Mononuclear cell (primary cell): ENCODE results near the gene GJB4. TPM values are rescaled to one million over a fixed set of nuclear protein-coding genes. Genes with fewer than 3 reads are reported as not detected.

Experiments used
- H3K27me3 ChIP-seq: 2 replicates; pipeline ENCODE4 v1.6.0; 2011; ENCODE audit warnings: low read length, control low read depth; ENCODE audit not compliant: insufficient read depth
- H3K4me1 ChIP-seq: 2 replicates; pipeline ENCODE4 v1.5.1; 2011; ENCODE audit warnings: mild to moderate bottlenecking, low read length, control low read depth; ENCODE audit not compliant: insufficient read depth
- H3K4me3 ChIP-seq: 2 replicates; pipeline ENCODE4 v1.5.1; 2011; ENCODE audit warnings: mild to moderate bottlenecking, low read length, moderate library complexity
- H3K9me3 ChIP-seq: 2 replicates; pipeline ENCODE4 v1.5.1; 2011; ENCODE audit warnings: low read depth, mild to moderate bottlenecking, control low read depth, low read length
- total RNA-seq: library from RNA; depleted of rRNA; stranded (reverse); fragments of >200 nt; gene quantifications from one replicate; pipeline ENCODE4 v1.2.3, GENCODE V29; 2012

Gene GJB4
- total RNA-seq, 1 donor: not detected

- peaks cover 5% of the 10 kb centered on the region for H3K4me1 ChIP-seq
- peaks cover 41% of the 10 kb centered on the region for H3K27me3 ChIP-seq
- H3K9me3 ChIP-seq: no peaks in the 10 kb centered on the region
Observed at GRCh38 chr1:34779962-34780361, 20.4 kb downstream of the GJB4 start.

DNA sequence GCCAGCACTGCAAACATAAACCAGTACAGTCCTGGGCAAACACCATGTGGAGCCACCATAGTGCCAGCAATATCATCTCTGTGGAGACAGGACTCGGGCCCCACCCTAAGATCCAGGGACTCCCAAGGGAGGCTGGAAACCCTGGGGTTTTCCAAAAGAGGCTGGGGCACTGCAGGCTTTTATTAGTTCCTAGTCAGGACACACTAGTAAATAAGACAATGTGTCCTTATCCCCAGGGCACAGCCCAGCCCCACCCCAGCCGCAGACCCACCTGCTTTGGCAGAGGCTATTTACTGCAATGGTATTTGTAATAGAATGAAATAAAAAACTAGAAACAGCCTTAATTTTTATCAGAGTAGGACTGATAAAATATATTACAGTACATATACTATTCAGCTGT is 21.0 kb downstream of the GJB4 start:
- Histone ChIP-seq H3K4me3 (no peak overlapping the region), H3K27me3 (peaks cover 41% of the 10 kb centered on the region), H3K9me3 (no peaks in the 10 kb centered on the region), H3K4me1 (peaks cover 5% of the 10 kb centered on the region)

More at GRCh38 chr1:34779962-34780361, 20.4 kb downstream of the GJB4 start:
- H3K4me3 ChIP-seq: no peak overlapping the region

DNA sequence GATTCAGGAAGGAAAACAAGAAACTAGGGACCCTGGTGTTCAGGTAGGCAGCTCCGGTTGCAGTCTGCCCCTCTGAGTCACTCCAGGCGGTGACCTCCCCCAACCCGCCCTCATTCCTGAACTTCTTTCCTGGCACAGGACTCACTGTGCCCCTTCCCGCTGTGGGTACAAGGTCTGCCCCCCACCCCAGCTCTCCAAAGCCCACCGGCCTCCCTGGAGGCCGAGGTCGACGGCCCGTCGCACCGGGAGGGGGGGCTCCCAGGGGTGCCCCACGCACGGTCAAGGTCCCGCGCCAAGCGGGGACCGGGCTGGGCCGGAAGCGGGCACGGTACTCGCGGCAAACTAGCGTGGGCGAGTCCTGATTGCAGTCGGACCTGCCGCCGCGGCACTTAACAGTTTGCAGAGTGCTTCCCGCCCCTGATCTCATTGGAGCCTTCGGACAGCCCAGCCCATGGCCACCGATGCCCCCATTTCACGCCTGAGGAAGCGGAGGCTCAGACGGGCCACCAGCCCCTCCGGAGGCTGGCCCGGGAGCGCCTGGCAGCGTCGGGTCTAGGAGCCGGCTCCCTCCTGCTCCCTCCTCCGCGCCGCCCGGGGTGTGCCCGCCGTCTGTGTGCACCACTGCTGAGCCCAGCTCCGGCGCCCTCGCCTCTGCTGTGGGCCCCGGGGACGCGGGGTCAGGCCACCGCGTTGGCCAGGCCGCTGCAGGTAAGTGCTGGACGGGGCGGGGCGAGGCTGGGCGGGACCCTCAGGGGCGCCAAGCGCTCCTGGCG is 21.7 kb downstream of the GJB4 start, which contains the start of gene GJB3:
Gene GJB3, plus strand, starts transcription at position 144 of the 773 bp plus-strand sequence. CDS start 3,549 bp downstream, outside the sequence.
- no peaks in the 10 kb centered on the region for H3K9me3 ChIP-seq

GRCh38 chr1:34781844-34782391 is 22.4 kb downstream of the GJB4 start:
- Histone ChIP-seq H3K4me3 (no peak overlapping the region), H3K9me3 (no peaks in the 10 kb centered on the region), H3K27me3 (peaks cover 41% of the 10 kb centered on the region), H3K4me1 (peaks cover 5% of the 10 kb centered on the region)

More for the DNA sequence above, 21.7 kb downstream of the GJB4 start, which contains the start of gene GJB3:
- H3K27me3 ChIP-seq: peaks cover 41% of the 10 kb centered on the region
- H3K4me1 ChIP-seq: peaks cover 5% of the 10 kb centered on the region
- H3K4me3 ChIP-seq: no peak within 1 kb of the TSS

DNA sequence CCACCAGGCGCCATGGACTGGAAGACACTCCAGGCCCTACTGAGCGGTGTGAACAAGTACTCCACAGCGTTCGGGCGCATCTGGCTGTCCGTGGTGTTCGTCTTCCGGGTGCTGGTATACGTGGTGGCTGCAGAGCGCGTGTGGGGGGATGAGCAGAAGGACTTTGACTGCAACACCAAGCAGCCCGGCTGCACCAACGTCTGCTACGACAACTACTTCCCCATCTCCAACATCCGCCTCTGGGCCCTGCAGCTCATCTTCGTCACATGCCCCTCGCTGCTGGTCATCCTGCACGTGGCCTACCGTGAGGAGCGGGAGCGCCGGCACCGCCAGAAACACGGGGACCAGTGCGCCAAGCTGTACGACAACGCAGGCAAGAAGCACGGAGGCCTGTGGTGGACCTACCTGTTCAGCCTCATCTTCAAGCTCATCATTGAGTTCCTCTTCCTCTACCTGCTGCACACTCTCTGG is 25.2 kb downstream of the GJB4 start:
- Histone ChIP-seq H3K27me3 (peaks cover 32% of the 10 kb centered on the region), H3K9me3 (no peaks in the 10 kb centered on the region), H3K4me3 (no peak overlapping the region), H3K4me1 (peaks cover 5% of the 10 kb centered on the region)

GRCh38 chr1:34785231-34785874 is 25.8 kb downstream of the GJB4 start:
- Histone ChIP-seq H3K9me3 (no peaks in the 10 kb centered on the region), H3K4me1 (peaks cover 5% of the 10 kb centered on the region), H3K27me3 (peaks cover 26% of the 10 kb centered on the region), H3K4me3 (no peak overlapping the region)

- H3K27me3 ChIP-seq: peaks cover 22% of the 10 kb centered on the region
- H3K4me1 ChIP-seq: peaks cover 5% of the 10 kb centered on the region
- H3K9me3 ChIP-seq: no peaks in the 10 kb centered on the region
- H3K4me3 ChIP-seq: no peak overlapping the region
Observed at GRCh38 chr1:34785875-34786470, 26.4 kb downstream of the GJB4 start.

DNA sequence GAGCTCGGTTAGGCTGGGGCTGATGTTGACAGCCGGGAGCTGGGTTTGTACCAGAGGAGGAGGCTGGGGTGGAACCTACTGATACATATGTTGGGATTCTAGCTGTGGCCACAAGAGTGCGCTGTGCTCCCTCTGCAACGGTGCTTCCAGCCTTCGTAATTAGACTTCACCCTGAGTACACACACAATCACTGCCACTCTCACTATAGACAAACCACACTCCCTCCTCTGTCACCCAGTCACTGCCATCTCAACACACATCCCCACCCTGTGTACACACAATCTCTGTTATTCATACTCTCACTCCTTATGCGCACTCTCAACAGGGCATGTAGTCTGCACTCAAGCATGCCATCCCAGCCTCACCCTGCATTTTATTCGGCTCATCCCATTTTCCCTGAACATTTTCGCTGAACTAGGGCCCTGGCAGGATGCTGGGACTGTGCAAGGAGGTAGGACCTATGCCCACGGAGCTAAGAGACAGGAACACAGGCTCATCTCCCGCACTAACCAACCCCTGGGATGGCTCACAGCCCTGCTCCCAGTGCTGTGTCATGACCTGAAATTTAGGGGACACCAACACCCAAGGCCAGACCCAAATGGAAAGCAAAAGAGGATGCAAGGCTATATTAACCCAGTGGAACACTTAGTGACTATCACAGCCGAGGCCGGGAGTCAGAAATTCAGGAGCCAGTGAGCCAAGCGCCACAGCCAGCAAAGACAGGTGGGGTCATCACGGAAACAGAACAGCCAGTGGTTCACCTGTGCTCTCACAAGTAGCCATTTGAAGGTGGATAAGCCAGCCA is 27.2 kb downstream of the GJB4 start:
- H3K27me3 ChIP-seq: peaks cover 15% of the 10 kb centered on the region

DNA sequence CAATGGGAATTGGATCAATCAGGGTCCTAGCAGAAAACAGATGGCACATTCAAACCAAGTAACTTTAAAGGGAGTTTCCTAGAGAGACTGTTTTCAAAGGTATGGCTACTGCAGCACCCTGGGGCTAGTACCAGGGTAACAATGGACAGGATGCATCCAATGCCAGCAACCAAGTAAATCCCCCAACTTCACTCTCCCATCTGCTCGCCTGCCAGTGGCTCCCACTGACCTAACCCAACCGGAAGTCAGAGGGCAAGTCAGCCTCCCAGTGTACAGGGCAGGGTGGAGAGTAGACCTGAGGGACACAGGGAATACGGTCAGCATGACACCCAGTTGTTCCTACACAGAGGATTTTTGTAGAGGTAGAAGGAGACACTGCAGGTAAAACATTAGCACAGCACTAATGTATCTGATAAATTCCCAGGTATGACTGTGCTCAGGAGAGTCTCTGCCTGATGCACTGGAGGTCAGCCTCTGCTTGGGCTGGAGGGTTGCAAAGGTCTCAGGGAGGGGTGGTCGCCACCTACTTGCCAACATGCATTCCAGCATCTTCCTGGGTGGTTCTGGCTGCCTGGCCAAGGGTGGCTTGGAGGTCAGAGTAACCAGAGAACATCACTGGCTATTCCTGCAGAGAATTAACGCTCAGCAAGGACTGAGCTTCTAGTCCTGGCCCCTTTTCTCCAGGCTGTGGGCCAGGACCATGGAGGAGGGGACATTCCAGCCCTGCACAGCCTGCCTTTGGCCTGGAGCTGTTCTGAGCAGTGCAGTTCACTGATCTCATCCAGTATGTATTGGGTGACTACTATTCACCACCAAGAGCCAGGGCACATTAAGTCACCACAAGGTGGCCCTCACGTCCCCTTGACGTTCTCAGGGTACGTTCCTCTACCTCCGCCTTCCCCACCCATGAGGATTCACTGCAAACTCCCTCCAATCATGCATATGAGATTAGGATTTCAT is 28.2 kb downstream of the GJB4 start:
- Histone ChIP-seq H3K9me3 (no peaks in the 10 kb centered on the region), H3K4me3 (no peak overlapping the region), H3K27me3 (peaks cover 13% of the 10 kb centered on the region), H3K4me1 (no peaks in the 10 kb centered on the region)

More for the DNA sequence above, 27.2 kb downstream of the GJB4 start:
- Histone ChIP-seq H3K4me1 (no peaks in the 10 kb centered on the region), H3K4me3 (no peak overlapping the region), H3K9me3 (no peaks in the 10 kb centered on the region)

GRCh38 chr1:34790985-34791384 is 31.4 kb downstream of the GJB4 start:
- Histone ChIP-seq H3K4me3 (no peak overlapping the region), H3K27me3 (peaks cover 8% of the 10 kb centered on the region), H3K9me3 (no peaks in the 10 kb centered on the region), H3K4me1 (no peaks in the 10 kb centered on the region)

- H3K9me3 ChIP-seq: no peaks in the 10 kb centered on the region
- no peak overlapping the region for H3K4me3 ChIP-seq
- H3K27me3 ChIP-seq: peaks cover 8% of the 10 kb centered on the region
- H3K4me1 ChIP-seq: no peaks in the 10 kb centered on the region
Observed at GRCh38 chr1:34792424-34792823, 32.9 kb downstream of the GJB4 start.

DNA sequence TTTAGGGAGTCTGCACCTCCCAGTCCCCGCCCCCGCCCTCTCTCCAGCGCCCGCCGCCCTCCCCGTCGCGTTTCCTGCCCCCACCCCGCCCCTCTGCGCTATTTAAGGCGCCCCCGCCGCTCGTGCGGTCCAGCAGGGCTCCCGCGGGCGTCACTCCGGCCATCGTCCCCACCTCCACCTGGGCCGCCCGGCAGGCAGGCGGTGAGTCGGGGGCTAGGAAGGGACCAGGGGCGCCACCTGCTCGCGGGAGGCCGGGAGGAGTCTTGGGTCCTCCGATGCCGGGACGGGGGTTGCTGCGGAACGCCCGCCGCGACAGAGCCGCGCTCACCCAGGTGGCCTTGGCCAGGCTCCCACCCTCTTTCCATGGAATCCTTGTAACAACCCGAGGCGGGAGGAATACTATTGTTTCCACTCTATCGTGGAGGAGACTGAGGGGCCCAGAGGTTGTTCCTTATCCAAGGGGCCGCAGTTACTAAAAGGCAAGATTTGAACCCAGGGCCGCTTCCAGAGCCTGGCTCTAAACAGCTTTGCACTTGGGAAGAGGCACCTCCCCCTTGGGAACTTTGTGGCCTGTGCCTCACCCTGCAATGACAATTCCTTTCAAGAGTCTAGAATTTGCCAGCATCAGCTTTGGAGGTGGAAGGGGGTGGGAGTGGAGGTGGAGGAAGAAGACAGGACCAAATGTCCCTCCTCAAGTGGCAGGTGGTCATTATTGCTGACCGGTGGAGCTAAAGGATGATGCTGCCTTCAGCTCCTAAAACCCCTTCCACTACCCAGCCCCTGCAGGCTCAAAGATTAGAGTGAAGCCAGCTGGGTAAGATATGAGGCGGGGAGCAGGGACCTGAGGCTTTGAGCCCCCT is 33.6 kb downstream of the GJB4 start, which contains the start of gene GJA4:
Gene GJA4, plus strand, starts transcription at position 132 of the 860 bp plus-strand sequence. CDS start 1,215 bp downstream, outside the sequence.
- no peak within 1 kb of the TSS for H3K4me3 ChIP-seq
- no peaks in the 10 kb centered on the region for H3K4me1 ChIP-seq
- H3K9me3 ChIP-seq: no peaks in the 10 kb centered on the region
- peaks cover 8% of the 10 kb centered on the region for H3K27me3 ChIP-seq
